ENCODE measurements around the gene TJP3. TPM values are rescaled to one million over a fixed set of nuclear protein-coding genes. Genes with fewer than 3 reads are reported as not detected.

Gene TJP3
- total and polyA plus RNA-seq, 10 of the 15 experiments (the other 5 are each of a cell fraction or from before 2014, with no cell fraction given), result 0.04 to 1.2 (median 0.29) TPM; not detected in 6

DNA sequence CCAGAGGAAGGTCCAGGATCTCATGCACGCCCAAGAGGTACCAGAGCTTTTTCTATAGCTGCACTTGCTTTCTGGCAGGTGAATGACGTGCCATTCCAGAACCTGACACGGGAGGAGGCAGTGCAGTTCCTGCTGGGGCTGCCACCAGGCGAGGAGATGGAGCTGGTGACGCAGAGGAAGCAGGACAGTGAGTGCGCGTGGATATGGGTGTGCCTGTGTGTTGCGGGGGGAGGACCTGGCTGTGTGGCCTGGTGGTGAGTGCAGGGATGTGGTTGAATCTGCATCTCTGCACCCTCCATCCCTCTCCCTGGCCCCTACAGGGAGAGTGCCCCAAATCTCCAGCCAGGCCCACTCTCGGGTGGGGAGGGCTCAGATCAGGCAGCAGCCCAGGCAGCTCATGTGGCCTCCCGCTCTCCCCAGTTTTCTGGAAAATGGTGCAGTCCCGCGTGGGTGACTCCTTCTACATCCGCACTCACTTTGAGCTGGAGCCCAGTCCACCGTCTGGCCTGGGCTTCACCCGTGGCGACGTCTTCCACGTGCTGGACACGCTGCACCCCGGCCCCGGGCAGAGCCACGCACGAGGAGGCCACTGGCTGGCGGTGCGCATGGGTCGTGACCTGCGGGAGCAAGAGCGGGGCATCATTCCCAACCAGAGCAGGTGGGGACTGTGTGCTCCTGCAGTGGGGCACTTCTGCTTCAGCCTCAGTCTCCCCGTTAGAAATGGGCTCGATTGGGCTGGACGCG, 30.5 kb downstream of the TJP3 start (continued):
- TF ChIP-seq, protein P1, sequence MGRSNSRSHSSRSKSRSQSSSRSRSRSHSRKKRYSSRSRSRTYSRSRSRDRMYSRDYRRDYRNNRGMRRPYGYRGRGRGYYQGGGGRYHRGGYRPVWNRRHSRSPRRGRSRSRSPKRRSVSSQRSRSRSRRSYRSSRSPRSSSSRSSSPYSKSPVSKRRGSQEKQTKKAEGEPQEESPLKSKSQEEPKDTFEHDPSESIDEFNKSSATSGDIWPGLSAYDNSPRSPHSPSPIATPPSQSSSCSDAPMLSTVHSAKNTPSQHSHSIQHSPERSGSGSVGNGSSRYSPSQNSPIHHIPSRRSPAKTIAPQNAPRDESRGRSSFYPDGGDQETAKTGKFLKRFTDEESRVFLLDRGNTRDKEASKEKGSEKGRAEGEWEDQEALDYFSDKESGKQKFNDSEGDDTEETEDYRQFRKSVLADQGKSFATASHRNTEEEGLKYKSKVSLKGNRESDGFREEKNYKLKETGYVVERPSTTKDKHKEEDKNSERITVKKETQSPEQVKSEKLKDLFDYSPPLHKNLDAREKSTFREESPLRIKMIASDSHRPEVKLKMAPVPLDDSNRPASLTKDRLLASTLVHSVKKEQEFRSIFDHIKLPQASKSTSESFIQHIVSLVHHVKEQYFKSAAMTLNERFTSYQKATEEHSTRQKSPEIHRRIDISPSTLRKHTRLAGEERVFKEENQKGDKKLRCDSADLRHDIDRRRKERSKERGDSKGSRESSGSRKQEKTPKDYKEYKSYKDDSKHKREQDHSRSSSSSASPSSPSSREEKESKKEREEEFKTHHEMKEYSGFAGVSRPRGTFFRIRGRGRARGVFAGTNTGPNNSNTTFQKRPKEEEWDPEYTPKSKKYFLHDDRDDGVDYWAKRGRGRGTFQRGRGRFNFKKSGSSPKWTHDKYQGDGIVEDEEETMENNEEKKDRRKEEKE (IDR thresholded peaks at IDR 0.05), result no peak
- TF ChIP-seq, protein P2, sequence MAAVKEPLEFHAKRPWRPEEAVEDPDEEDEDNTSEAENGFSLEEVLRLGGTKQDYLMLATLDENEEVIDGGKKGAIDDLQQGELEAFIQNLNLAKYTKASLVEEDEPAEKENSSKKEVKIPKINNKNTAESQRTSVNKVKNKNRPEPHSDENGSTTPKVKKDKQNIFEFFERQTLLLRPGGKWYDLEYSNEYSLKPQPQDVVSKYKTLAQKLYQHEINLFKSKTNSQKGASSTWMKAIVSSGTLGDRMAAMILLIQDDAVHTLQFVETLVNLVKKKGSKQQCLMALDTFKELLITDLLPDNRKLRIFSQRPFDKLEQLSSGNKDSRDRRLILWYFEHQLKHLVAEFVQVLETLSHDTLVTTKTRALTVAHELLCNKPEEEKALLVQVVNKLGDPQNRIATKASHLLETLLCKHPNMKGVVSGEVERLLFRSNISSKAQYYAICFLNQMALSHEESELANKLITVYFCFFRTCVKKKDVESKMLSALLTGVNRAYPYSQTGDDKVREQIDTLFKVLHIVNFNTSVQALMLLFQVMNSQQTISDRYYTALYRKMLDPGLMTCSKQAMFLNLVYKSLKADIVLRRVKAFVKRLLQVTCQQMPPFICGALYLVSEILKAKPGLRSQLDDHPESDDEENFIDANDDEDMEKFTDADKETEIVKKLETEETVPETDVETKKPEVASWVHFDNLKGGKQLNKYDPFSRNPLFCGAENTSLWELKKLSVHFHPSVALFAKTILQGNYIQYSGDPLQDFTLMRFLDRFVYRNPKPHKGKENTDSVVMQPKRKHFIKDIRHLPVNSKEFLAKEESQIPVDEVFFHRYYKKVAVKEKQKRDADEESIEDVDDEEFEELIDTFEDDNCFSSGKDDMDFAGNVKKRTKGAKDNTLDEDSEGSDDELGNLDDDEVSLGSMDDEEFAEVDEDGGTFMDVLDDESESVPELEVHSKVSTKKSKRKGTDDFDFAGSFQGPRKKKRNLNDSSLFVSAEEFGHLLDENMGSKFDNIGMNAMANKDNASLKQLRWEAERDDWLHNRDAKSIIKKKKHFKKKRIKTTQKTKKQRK (IDR thresholded peaks at IDR 0.05; ENCODE audit: low read depth, low read length), result no peak

DNA sequence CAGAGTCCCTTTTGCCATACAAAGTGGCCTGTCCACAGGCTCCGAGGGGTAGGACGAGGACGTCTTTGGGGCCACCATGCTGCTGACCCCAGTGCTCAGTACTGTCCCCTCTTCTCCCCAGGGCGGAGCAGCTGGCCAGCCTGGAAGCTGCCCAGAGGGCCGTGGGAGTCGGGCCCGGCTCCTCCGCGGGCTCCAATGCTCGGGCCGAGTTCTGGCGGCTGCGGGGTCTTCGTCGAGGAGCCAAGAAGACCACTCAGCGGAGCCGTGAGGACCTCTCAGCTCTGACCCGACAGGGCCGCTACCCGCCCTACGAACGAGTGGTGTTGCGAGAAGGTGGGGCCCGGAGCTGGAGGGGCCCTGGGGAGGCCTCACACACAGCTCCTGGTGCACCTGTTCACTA, 32.2 kb downstream of the TJP3 start:
- intact Hi-C loops (cut with micrococcal nuclease; ENCODE audit: unreplicated experiment) (no loop called here), in situ Hi-C loops (cut with MboI) (no loop called here)
- Histone ChIP-seq H4K20me1 (ENCODE audit: control insufficient read depth, insufficient read depth) (no peaks in the 10 kb centered on the region), H3K36me3 (ENCODE audit: control insufficient read depth in 2 of 2, insufficient read depth in 2 of 2, low read length in 1 of 2) (no peaks in the 10 kb centered on the region), H3K4me3 (no peak overlapping the region), H2AFZ (ENCODE audit: control insufficient read depth, low read depth, low read length) (no peak overlapping the region), H3K27me3 (replicated peaks in 1 of 2; ENCODE audit: control insufficient read depth in 2 of 2, insufficient read depth in 2 of 2, low read length in 1 of 2) (no peaks in the 10 kb centered on the region), H3K9me3 (replicated peaks; ENCODE audit: control insufficient read depth, insufficient read depth, low read length) (no peaks in the 10 kb centered on the region), H3K4me2 (ENCODE audit: control insufficient read depth, insufficient read depth) (no peak overlapping the region), H3K9ac (ENCODE audit: control insufficient read depth, insufficient read depth, low read length) (no peak overlapping the region), H3K4me1 (ENCODE audit: control insufficient read depth, insufficient read depth, low read length) (no peaks in the 10 kb centered on the region), H3K79me2 (ENCODE audit: control insufficient read depth, insufficient read depth, low read length) (no peaks in the 10 kb centered on the region), H3K27ac (ENCODE audit: control insufficient read depth, insufficient read depth) (no peak overlapping the region)
- POLR2A ChIA-PET, result no interaction called here
- no peak for ATAC-seq
- no peak for FAIRE-seq
- SMC1A ChIA-PET (ENCODE audit: uncharacterized antibody, unreplicated experiment), result no interaction called here
- CTCF ChIA-PET, result no interaction called here
- WGBS (ENCODE audit: insufficient coverage, insufficient replicate concordance, low lambda C conversion rate, missing lambda C conversion rate), result 60% methylated on average over 16 of the region's 24 CpGs
- RAD21 ChIA-PET (ENCODE audit: unreplicated experiment), result interaction anchor here (1.8 kb wide), 1 partner anchor 82 kb away, joined by 3 read pairs; no protein-coding TSS in a partner anchor
- no TSS peak for BruUV-seq (replicated peaks)
- no peak for DNase-seq (ENCODE audit: low read depth, low spot score)
- TF ChIP-seq REST (IDR thresholded peaks at IDR 0.05; ENCODE audit: low read depth, low read length) (no peak), ESRRA (IDR thresholded peaks at IDR 0.05; ENCODE audit: low read length) (no peak), HDAC6 (IDR thresholded peaks at IDR 0.05; ENCODE audit: unreplicated experiment) (no peak), CEBPB (IDR thresholded peaks at IDR 0.05; ENCODE audit: borderline replicate concordance in 1 of 2, low read depth in 2 of 2, low read length in 2 of 2) (no peak)
- TF ChIP-seq, protein P3, sequence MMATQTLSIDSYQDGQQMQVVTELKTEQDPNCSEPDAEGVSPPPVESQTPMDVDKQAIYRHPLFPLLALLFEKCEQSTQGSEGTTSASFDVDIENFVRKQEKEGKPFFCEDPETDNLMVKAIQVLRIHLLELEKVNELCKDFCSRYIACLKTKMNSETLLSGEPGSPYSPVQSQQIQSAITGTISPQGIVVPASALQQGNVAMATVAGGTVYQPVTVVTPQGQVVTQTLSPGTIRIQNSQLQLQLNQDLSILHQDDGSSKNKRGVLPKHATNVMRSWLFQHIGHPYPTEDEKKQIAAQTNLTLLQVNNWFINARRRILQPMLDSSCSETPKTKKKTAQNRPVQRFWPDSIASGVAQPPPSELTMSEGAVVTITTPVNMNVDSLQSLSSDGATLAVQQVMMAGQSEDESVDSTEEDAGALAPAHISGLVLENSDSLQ (IDR thresholded peaks at IDR 0.05), result no peak

Data from GM12878 (cell line).